Left kidney (tissue), 2 donors: ENCODE results near the gene NUP210. TPM values are rescaled to one million over a fixed set of nuclear protein-coding genes. Genes with fewer than 3 reads are reported as not detected.

Source experiments
- DNase-seq: peaks from one replicate; pipeline ENCODE4 v3.0.0-alpha.2; 2013
- polyA plus RNA-seq: library from polyadenylated mRNA; unstranded; fragments of 120-200 nt; gene quantifications from one replicate; pipeline ENCODE4 v1.2.1, GENCODE V29; 2013; ENCODE audit not compliant: insufficient read length

The NUP210 gene
- polyA plus RNA-seq, 1 donor, result 28.9 TPM

DNA sequence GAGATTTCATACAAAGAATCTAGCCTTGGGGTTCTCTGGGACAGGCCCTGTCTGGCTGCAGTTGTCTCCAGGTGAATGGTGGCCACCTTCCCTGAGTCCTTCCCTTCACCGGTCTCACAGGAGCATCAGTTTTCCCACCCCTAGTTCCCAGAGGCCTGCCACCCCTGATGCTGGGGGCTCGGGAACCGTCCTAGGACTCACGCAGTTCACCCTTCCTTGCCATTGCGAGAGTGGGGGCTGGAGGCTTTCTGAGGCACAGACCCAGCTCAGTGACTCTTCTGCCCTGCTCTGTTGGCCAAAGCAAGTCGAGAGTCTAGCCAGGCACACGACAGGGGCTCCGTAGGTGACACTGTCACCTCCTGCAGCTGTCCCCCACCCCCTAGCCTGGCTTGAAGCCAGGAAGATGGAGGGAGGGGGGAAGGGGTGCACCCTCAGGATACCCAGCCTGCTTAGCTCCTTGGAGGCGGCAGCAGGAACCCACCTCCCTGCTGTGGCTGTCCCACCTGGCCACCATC lies 130.3 kb downstream of the NUP210 start:
- DNase-seq, result no peak

DNA sequence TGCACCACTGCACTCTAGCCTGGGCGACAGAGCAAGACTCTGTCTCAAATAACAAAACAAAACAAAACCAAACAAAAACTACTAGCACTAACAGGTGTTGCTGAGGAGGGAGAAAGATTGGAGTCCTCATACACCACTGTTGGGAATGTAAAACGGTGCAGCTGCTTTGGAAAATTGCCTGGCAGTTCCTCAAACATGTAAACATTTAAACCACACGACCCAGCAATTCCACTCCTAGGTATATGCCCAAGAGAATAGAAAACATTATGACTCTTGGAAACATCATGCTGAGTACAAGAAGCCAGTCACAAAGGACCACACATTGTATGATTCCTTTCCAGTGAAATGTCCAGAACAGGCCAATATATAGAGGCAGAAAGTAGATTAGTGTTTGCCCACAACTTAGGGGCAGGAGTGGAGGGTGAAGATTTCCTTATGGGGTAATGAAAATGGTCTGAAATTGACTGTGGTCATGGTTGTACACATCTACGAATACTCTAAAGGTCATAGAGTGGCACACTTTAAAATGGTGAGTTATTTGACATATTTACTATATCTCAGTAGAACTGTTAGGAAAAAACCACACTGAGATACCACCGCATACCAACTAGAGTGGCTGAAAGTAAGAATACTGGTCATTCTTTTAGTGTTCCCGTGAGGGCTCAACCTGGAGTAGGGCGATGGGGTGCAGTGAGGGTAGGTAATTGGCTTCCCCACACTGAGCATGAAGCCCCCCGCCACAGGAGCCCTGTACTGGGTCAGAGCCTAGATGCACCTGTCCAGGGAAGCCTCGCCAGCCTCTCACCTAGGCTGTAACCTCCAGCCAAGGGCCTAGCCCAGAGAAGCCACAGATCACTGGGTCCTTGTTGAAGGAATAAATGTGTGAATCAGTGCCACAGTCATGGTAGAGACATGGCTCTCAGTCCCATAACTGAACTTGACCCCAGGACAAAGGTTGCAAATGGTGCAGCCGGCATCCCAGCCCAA lies 131.1 kb downstream of the NUP210 start:
- DNase-seq, result no peak

DNA sequence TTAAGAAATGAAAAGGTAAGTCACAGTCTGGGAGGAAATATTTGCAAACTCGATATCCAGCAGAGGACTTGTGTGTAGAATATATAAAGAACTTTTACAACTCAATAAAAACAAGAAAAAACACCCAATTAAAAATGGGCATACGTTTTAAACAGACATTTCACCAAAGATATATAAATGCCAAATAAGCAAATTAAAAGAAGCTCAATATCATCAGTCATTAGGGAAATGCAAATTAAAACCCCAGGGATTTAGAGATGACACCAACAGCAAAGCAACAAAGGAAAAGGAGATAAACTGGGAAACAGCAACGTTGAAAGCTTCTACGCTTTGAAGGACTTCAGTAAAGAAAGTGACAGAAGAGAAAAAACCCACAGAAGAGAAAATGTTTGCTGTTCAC lies 132.3 kb downstream of the NUP210 start:
- no peak for DNase-seq

- no peak for DNase-seq
These were observed 133.2 kb downstream of the NUP210 start for GRCh38 chr3:13286873-13287272.

DNA sequence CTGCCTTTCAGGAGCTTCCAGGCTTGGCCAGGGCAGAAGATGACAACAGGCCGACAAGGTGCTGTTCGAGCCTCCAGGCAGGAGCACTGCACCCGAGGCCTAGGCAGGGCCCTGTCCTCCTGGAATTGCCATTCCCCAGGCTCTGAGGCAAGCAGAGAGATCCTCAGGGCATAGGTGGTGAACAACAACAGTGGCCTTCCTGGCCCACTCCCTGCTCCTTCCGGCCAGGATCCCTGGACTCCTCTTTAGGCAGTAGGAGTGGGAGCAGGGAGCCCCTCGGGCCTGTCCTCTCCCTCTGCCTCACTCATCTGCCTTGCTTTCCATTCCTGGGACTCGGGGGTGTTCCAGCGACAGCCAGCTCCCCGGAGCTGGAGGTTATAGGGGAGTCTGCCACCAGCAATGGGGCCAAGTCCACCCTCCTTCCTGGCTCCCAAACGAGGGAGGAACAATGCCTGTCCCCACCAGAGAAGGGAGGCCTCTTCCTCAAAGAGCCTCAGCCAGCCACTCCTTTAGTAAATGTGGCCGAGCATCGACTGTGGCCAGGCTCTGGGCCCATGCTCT lies 135.0 kb downstream of the NUP210 start:
- DNase-seq, result no peak

- DNase-seq, result no peak
These were observed 136.3 kb downstream of the NUP210 start for GRCh38 chr3:13283877-13284264.

- no peak for DNase-seq
These were observed 136.9 kb downstream of the NUP210 start for GRCh38 chr3:13282986-13283876.

DNA sequence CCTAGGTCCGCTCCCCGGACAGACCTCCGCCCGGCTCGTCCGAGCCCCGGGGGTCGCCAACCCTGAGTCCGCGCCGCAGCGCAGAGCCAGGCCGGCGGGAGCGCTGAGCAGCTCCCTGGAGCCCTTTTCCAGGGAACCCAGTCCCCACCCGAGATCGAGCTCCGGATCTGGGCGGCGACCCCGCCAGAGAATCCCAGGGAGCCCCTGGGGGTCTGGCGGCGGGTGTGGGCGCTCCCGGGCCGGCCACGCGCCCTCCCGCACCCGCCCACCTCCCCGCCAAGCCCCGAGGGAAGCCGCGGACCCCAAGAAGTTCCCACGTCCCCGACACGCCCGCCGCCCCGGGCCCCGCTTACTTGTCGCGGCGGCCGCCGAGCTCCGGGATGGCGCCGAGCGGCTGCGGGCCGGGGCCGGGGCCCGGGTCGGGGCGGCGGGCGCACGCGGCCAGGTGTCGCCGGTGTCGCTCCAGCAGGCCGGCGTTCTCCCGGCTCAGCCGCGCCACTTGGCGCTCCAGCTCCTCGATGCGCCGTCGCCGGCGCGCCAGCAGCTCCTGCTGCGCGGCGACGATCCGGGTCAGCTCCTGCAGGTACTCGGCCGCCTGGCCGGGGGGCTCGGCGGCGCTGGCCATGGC lies 137.7 kb downstream of the NUP210 start:
- DNase-seq, result no peak

DNA sequence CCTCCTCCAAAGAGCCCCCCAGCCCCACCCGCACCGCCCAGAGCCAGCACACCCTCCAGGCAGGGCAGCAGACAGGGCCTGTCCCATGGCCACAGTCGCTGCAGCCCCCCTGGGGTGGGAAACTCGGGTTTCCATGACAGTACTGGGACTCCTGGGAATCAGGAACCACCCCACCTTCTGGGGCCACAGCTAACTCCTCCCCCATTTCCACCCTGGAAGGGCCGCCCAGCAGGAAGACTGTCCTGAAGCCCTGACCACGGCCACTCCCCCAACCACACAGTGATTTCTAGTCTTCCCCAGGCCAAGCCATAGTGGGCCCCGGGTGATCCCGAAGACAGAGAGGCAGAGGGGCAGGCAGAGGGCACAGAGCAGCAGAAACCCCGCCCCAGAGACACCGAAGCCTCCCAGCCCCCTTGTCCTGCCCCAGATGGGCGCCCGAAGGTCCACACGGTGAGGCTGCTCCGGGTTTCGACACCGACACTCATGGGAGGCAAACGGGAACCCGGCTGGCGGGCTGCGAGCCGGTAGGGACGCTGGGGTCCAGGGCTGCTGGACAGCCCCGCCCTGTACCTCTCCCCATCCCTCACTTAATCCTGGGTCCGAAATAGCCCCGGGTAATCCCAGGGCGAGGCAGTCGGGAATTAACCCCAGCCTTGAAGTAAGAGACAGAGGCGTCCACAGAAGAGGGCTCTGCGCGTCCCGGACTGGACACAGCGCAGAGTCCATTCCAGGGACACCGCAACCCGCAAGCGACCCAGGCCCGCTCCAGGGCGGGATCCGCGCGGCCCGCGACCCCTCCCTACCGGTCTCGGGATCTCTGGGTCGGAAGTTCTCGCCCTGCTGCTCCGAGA lies 138.4 kb downstream of the NUP210 start:
- no peak for DNase-seq

- DNase-seq, result no peak
These were observed 139.2 kb downstream of the NUP210 start for GRCh38 chr3:13280811-13281506.

- DNase-seq, result no peak
These were observed 139.9 kb downstream of the NUP210 start for GRCh38 chr3:13280122-13280790.

GRCh38 chr3:13279532-13279910 lies 140.6 kb downstream of the NUP210 start:
- DNase-seq, result no peak

DNA sequence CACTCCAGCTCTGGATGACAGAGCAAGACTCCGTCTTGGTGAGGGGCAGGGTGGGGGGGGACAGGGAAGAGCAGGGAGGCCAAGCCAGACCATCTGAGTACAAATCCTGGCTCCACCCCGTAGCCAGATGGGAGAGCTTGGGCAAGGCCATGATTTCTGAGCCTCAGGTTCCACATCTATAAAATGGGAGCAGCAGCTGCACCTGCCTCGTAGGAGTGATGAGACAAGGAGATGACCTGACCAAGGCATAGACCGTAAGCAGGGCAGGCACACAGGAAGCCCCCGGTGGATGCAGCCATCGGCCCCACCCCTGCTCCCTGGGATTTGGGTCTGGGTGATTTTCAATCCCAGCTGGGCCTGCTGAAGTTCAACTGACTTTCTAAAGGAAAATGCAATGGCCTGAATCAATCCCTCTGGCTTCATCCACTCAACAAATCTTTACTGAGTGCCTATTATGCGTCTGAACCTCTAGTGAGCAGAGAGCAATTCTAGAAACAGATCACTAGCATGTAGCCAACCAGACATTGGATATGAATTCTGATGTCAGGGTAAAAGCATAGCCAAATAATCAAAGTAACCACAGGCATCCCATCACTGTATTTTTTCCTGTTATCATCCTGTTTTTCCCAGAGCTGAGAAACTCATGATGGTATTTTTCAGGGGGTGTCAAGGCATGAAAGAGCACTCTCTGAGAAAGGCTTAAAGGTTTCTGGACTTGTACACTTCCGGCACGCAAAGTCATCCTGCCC lies 141.2 kb downstream of the NUP210 start:
- DNase-seq, result no peak

- no peak for DNase-seq
These were observed 142.1 kb downstream of the NUP210 start for GRCh38 chr3:13277860-13278531.

GRCh38 chr3:13277196-13277813 lies 142.8 kb downstream of the NUP210 start:
- no peak for DNase-seq

DNA sequence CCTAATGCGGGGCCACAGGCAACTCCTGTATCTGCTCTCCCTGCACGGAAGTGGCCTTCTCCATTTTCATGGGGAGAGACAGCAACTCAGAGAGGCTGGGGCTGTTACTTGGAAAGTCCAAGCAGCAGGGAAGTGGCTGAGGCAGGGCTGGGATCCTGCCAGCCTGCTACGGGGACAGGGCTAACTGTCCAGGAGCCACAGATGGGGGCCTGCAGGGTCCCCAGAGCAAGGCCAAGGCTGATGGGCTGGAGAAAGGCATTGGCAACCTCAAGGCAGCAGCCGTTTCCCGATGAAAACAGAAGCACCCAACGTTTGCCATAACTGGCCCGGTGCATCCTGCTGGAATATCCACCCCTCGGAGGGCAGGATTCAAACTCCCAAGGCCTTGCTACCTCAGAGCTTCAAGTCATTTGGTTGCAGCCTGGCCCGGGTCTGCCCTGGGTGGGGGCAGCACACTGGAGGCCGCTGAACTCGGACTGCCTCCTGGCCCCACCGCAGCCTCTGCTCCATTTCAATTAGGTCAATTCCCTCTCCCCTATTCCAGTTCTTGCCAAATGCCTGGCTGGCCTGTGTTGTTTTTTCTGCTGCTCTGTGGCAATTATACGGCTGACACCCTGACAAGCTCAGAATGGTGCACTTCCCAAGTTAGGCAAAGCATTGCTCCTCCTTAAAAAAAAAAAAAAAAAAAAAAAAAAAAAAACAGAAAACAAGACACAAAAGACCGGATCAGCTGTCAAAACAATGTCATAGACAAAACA lies 143.5 kb downstream of the NUP210 start:
- no peak for DNase-seq

- DNase-seq, result no peak
These were observed 144.6 kb downstream of the NUP210 start for GRCh38 chr3:13275376-13276005.
